ENCODE data around the gene HOOK2.

Gene HOOK2

DNA sequence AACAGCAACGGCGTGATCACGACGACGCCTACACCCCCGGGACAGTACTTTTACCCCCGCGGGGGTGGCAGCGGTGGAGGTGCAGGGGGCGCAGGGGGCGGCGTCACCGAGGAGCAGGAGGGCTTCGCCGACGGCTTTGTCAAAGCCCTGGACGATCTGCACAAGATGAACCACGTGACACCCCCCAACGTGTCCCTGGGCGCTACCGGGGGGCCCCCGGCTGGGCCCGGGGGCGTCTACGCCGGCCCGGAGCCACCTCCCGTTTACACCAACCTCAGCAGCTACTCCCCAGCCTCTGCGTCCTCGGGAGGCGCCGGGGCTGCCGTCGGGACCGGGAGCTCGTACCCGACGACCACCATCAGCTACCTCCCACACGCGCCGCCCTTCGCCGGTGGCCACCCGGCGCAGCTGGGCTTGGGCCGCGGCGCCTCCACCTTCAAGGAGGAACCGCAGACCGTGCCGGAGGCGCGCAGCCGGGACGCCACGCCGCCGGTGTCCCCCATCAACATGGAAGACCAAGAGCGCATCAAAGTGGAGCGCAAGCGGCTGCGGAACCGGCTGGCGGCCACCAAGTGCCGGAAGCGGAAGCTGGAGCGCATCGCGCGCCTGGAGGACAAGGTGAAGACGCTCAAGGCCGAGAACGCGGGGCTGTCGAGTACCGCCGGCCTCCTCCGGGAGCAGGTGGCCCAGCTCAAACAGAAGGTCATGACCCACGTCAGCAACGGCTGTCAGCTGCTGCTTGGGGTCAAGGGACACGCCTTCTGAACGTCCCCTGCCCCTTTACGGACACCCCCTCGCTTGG is 16.9 kb upstream of the HOOK2 start:
- Histone ChIP-seq H3K36me3 (ENCODE audit: control insufficient read depth in 1 of 2, insufficient read depth in 2 of 2, low read length in 2 of 2) (peaks cover 0 to 13% of the 10 kb centered on the region in 2 donors), H3K27me3 (ENCODE audit: low read depth, low read length) (no peaks in the 10 kb centered on the region), H3K9me3 (ENCODE audit: control insufficient read depth in 1 of 2, low read length in 2 of 2) (no peaks in the 10 kb centered on the region), H3K4me3 (ENCODE audit: low read depth in 1 of 2, low read length in 2 of 2) (peak overlapping the region; percentile 68 to 97), H3K27ac (ENCODE audit: low read length) (peak overlapping the region; percentile 99), H3K4me1 (ENCODE audit: control insufficient read depth in 1 of 2, insufficient read depth in 2 of 2, low read length in 2 of 2) (peaks cover 19 to 29% of the 10 kb centered on the region in 2 donors)

DNA sequence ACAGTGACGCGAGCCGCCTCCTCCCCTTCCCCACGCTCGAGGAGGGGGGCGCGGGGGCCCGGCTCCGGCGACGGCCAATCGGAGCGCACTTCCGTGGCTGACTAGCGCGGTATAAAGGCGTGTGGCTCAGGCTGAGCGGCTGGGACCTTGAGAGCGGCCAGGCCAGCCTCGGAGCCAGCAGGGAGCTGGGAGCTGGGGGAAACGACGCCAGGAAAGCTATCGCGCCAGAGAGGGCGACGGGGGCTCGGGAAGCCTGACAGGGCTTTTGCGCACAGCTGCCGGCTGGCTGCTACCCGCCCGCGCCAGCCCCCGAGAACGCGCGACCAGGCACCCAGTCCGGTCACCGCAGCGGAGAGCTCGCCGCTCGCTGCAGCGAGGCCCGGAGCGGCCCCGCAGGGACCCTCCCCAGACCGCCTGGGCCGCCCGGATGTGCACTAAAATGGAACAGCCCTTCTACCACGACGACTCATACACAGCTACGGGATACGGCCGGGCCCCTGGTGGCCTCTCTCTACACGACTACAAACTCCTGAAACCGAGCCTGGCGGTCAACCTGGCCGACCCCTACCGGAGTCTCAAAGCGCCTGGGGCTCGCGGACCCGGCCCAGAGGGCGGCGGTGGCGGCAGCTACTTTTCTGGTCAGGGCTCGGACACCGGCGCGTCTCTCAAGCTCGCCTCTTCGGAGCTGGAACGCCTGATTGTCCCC is 16.1 kb upstream of the HOOK2 start, which contains the start of gene JUNB:
JUNB (plus strand) TSS at position 142 of the 706 bp plus-strand sequence; CDS start at position 428, 286 bp downstream.
- H3K4me3 ChIP-seq (ENCODE audit: low read depth in 1 of 2, low read length in 2 of 2), result peak within 1 kb of the TSS; percentile 68 to 97
- no peaks in the 10 kb centered on the region for H3K9me3 ChIP-seq (ENCODE audit: control insufficient read depth in 1 of 2, low read length in 2 of 2)
- peaks cover 26 to 27% of the 10 kb centered on the region in 2 donors for H3K4me1 ChIP-seq (ENCODE audit: control insufficient read depth in 1 of 2, insufficient read depth in 2 of 2, low read length in 2 of 2)
- no peaks in the 10 kb centered on the region for H3K27me3 ChIP-seq (ENCODE audit: low read depth, low read length)
- H3K27ac ChIP-seq (ENCODE audit: low read length), result peak within 1 kb of the TSS; percentile 99
- H3K36me3 ChIP-seq (ENCODE audit: control insufficient read depth in 1 of 2, insufficient read depth in 2 of 2, low read length in 2 of 2), result peaks cover 0 to 13% of the 10 kb centered on the region in 2 donors

DNA sequence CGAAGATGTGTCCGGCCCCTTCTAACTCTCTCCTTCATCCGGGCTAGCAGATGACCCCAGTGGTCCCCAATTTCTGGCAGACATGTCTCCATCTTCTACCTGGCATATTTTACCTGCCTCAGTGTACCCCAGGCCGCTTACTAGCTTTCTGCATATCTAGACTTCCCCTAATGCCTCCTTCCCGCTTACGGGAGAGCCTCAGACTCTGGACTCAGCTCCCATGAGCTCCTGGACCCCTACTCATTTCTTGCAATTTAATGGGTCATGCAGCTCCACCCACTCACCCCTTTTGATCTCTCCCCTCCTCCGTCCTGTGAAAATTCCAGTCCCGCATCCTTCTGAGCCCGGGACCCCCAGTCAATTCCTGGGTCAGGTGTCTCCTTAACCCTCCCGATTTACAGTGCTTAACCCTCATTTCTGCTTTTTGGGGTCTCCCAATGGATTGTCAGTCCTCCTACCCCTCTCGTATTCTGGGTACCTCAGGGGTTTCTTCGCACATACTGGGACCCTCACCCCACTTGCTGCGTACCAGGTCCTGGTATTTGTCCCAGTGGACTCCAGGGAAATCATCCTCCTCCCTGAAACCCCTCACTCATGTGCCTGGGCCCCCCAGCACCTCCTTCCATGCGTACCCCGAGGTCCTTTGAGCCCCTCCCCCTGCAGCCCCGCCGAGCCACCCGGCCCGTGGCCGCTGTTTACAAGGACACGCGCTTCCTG is 15.4 kb upstream of the HOOK2 start:
- Histone ChIP-seq H3K4me1 (ENCODE audit: control insufficient read depth in 1 of 2, insufficient read depth in 2 of 2, low read length in 2 of 2) (peaks cover 20% of the 10 kb centered on the region in 2 donors), H3K27ac (ENCODE audit: low read length) (peak overlapping the region; percentile 99), H3K27me3 (ENCODE audit: low read depth, low read length) (no peaks in the 10 kb centered on the region), H3K4me3 (ENCODE audit: low read depth in 1 of 2, low read length in 2 of 2) (peak overlapping the region; percentile 68 to 97), H3K9me3 (ENCODE audit: control insufficient read depth in 1 of 2, low read length in 2 of 2) (no peaks in the 10 kb centered on the region), H3K36me3 (ENCODE audit: control insufficient read depth in 1 of 2, insufficient read depth in 2 of 2, low read length in 2 of 2) (peaks cover 0 to 13% of the 10 kb centered on the region in 2 donors)

DNA sequence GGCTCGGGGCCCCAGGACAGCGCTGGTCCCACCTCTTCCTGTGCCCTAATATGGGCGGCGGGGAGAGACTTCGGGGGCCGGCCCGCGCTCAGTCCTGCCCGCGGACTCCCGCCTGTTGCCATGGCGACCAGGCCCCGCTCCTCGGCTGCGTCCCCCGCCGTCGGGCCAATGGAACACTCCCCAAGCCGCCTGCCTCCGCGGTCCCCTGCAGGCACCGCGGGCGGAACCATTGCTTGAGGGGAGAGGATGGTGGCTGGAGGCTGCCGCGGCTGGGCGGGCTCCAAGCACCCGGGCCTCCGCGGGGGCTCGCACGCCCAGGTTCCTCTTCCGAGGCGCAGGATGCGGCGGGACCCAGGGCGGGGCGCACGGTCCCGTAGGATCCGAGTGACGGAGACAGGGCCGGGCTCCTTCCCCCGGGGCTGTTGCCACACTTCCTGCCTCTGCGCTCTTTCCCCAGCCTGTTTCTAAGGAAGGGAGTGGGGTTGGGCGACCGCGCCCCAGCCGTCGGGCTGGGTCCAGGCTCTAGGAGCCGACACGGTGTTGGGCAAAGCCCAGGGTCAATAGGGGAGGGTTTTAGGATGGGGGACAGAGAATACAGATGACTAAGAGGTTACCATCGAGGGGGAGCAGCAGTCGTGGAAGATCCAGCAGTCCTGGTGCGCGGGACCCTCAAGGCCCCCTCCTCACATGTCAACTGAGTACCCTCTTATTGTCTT is 14.7 kb upstream of the HOOK2 start:
- H3K4me3 ChIP-seq (ENCODE audit: low read depth in 1 of 2, low read length in 2 of 2), result peak overlapping the region; percentile 68 to 97
- H3K27ac ChIP-seq (ENCODE audit: low read length), result peak overlapping the region; percentile 99
- peaks cover 18 to 23% of the 10 kb centered on the region in 2 donors for H3K4me1 ChIP-seq (ENCODE audit: control insufficient read depth in 1 of 2, insufficient read depth in 2 of 2, low read length in 2 of 2)

DNA sequence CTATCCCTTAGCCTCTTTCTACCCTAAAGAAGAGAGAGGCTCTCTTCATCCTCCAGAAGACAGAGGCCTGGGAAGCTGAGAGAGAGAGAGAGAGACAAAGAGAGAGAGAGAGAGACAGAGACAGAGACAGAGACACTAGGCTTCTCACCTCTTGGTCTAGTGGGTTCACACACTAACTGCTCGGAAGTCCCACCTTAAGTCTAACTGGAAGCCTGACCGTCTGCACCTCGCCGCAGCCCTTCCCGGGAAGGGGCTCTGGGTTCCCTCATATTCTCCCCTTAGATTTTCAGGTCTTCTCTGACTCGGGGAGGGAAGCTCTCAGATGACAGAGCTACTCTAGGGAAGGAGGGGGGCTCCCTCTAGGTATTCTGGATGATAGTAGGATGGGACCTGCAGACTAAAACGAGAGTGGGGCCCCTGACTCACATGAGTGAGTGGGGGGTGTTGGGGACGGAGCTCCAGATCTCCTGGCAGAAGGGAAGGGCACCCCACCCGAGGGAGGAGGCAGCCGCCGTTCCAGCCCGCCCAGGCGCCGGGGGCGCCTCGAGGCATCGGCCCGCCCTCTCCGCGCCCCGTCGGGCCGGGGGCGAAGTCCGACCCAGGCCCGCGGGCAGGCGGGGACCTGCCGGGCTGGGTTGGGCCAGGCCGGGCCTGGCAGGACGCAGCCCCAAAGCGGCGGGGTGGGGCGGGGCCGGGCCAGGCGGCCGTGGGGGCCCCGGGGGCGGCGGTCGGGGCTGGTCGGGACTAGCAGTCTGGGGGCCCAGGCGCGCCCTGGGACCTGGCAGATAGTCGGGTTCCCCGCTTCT is 13.9 kb upstream of the HOOK2 start:
- peaks cover 0 to 13% of the 10 kb centered on the region in 2 donors for H3K36me3 ChIP-seq (ENCODE audit: control insufficient read depth in 1 of 2, insufficient read depth in 2 of 2, low read length in 2 of 2)
- no peaks in the 10 kb centered on the region for H3K27me3 ChIP-seq (ENCODE audit: low read depth, low read length)
- peaks cover 18 to 28% of the 10 kb centered on the region in 2 donors for H3K4me1 ChIP-seq (ENCODE audit: control insufficient read depth in 1 of 2, insufficient read depth in 2 of 2, low read length in 2 of 2)
- peak overlapping the region; percentile 100 for H3K27ac ChIP-seq (ENCODE audit: low read length)
- H3K4me3 ChIP-seq (ENCODE audit: low read depth in 1 of 2, low read length in 2 of 2), result peak overlapping the region; percentile 71 to 97
- H3K9me3 ChIP-seq (ENCODE audit: control insufficient read depth in 1 of 2, low read length in 2 of 2), result no peaks in the 10 kb centered on the region

More for the DNA sequence above, 14.7 kb upstream of the HOOK2 start:
- Histone ChIP-seq H3K9me3 (ENCODE audit: control insufficient read depth in 1 of 2, low read length in 2 of 2) (no peaks in the 10 kb centered on the region), H3K36me3 (ENCODE audit: control insufficient read depth in 1 of 2, insufficient read depth in 2 of 2, low read length in 2 of 2) (peaks cover 0 to 13% of the 10 kb centered on the region in 2 donors), H3K27me3 (ENCODE audit: low read depth, low read length) (no peaks in the 10 kb centered on the region)

DNA sequence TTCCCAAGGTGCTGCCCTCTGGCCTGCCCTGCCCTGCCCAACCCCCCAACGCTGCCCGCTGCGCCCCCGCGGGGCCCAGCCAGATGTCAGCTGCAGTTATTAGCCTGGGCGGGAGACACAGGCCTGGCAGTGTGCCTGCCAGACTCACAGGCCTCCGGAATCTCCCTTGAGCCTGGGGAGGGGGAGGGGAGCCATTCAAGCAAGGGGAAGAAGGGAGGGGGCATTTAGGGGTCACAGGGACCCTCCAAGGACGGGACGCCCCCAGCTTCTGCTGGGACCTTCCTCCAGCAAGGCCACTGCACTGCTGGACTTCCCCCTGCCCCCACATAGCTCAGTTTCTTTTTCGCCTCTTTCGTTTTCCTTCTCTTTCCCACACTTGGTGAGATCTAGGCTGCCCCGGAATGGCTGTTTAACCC is 13.3 kb upstream of the HOOK2 start:
- Histone ChIP-seq H3K27ac (ENCODE audit: low read length) (peak overlapping the region; percentile 100), H3K27me3 (ENCODE audit: low read depth, low read length) (no peaks in the 10 kb centered on the region), H3K4me1 (ENCODE audit: control insufficient read depth in 1 of 2, insufficient read depth in 2 of 2, low read length in 2 of 2) (peaks cover 21 to 31% of the 10 kb centered on the region in 2 donors), H3K4me3 (ENCODE audit: low read depth in 1 of 2, low read length in 2 of 2) (peak overlapping the region; percentile 71 to 97), H3K36me3 (ENCODE audit: control insufficient read depth in 1 of 2, insufficient read depth in 2 of 2, low read length in 2 of 2) (peaks cover 0 to 13% of the 10 kb centered on the region in 2 donors), H3K9me3 (ENCODE audit: control insufficient read depth in 1 of 2, low read length in 2 of 2) (no peaks in the 10 kb centered on the region)

DNA sequence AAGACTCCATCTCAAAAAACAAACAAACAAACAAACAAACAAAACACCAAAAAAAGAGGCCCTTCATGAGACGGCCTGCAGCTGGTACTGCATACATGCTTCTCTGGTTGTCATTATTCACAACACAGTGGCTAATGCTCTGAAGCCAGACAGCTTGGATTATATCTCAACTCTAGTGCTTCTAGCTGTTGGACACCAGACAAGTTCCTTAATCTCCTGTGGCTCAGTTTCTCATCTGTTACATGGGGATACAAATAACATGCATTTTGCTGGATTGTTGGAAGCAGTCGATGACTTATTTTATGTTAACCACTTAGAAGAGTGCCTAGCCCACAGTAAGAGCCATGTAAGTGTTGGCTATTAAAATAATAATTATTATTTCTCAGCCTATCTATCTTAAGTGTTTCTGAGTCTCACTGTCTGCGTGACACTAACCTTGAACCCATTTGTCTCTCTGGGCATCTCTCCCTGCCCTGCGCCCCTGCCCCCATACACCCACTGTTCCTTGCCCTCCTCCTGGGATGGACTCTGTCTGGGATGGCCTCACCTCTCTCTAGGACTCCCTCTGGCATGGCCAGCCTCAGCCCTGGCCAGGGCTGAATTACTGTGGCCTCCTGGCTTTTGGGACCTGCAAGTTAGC is 12.8 kb upstream of the HOOK2 start:
- H3K4me3 ChIP-seq (ENCODE audit: low read depth in 1 of 2, low read length in 2 of 2), result peak overlapping the region; percentile 71 to 97
- peaks cover 27 to 35% of the 10 kb centered on the region in 2 donors for H3K4me1 ChIP-seq (ENCODE audit: control insufficient read depth in 1 of 2, insufficient read depth in 2 of 2, low read length in 2 of 2)
- H3K27ac ChIP-seq (ENCODE audit: low read length), result peak overlapping the region; percentile 100

DNA sequence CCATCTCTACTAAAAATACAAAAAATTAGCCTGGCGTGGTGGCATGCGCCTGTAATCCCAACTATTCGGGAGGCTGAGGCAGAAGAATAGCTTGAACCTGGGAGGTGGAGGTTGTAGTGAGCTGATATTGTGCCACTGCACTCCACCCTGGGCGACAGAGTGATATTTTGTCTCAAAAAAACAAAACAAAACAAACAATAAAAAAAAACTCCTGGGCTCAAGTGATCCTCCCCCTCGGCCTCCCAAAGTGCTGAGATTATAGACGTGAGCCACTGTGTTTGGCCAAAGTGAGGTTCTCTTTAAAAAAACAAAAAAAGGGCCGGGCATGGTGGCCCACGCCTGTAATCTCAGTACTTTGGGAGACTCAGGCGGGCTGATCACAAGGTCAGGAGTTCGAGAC is 12.1 kb upstream of the HOOK2 start:
- peaks cover 30 to 35% of the 10 kb centered on the region in 2 donors for H3K4me1 ChIP-seq (ENCODE audit: control insufficient read depth in 1 of 2, insufficient read depth in 2 of 2, low read length in 2 of 2)
- H3K9me3 ChIP-seq (ENCODE audit: control insufficient read depth in 1 of 2, low read length in 2 of 2), result no peaks in the 10 kb centered on the region
- no peak overlapping the region for H3K4me3 ChIP-seq (ENCODE audit: low read depth in 1 of 2, low read length in 2 of 2)
- H3K27me3 ChIP-seq (ENCODE audit: low read depth, low read length), result no peaks in the 10 kb centered on the region
- peaks cover 0 to 18% of the 10 kb centered on the region in 2 donors for H3K36me3 ChIP-seq (ENCODE audit: control insufficient read depth in 1 of 2, insufficient read depth in 2 of 2, low read length in 2 of 2)
- peak overlapping the region; percentile 93 for H3K27ac ChIP-seq (ENCODE audit: low read length)

More for the DNA sequence above, 12.8 kb upstream of the HOOK2 start:
- H3K27me3 ChIP-seq (ENCODE audit: low read depth, low read length), result no peaks in the 10 kb centered on the region
- H3K9me3 ChIP-seq (ENCODE audit: control insufficient read depth in 1 of 2, low read length in 2 of 2), result no peaks in the 10 kb centered on the region
- H3K36me3 ChIP-seq (ENCODE audit: control insufficient read depth in 1 of 2, insufficient read depth in 2 of 2, low read length in 2 of 2), result peaks cover 0 to 18% of the 10 kb centered on the region in 2 donors

DNA sequence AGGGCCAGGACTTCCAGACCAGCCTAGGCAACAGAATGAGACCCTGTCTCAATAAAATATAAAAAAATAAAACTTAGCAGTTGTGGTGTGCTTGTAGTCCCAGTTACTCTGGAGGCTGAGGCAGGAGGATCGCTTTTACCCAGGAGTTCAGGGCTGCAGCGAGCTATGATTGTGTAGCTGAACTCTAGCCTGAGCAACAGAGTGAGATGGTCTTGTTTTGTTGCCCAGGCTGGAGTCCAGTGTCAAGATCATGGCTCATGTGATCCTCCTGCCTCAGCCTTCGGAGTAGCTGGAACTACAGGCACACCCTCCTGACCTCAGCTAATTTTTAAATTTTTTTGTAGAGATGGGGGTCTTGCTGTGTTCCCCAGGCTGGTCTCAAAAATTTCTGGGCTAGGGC is 11.6 kb upstream of the HOOK2 start:
- no peak overlapping the region for H3K4me3 ChIP-seq (ENCODE audit: low read depth in 1 of 2, low read length in 2 of 2)

More for the DNA sequence above, 11.6 kb upstream of the HOOK2 start:
- Histone ChIP-seq H3K27ac (ENCODE audit: low read length) (peak overlapping the region; percentile 93), H3K9me3 (ENCODE audit: control insufficient read depth in 1 of 2, low read length in 2 of 2) (no peaks in the 10 kb centered on the region), H3K4me1 (ENCODE audit: control insufficient read depth in 1 of 2, insufficient read depth in 2 of 2, low read length in 2 of 2) (peaks cover 30 to 35% of the 10 kb centered on the region in 2 donors), H3K27me3 (ENCODE audit: low read depth, low read length) (no peaks in the 10 kb centered on the region), H3K36me3 (ENCODE audit: control insufficient read depth in 1 of 2, insufficient read depth in 2 of 2, low read length in 2 of 2) (peaks cover 0 to 18% of the 10 kb centered on the region in 2 donors)

Measured in muscle layer of duodenum (tissue), 2 donors.